CD4-positive, alpha-beta T cell treated with Interleukin-17A for 4 hours (primary cell): ENCODE results near the gene PEAK1.
"Not testable (repeated sequence)": the region's sequence is repeated elsewhere in the genome, so short reads cannot be mapped to it uniquely, and the experiment has no call there.

Experiments
- DNase-seq: peaks from one replicate; pipeline ENCODE4 v3.0.0-alpha.2; 2020; ENCODE audit warnings: mixed read lengths

The PEAK1 gene

DNA sequence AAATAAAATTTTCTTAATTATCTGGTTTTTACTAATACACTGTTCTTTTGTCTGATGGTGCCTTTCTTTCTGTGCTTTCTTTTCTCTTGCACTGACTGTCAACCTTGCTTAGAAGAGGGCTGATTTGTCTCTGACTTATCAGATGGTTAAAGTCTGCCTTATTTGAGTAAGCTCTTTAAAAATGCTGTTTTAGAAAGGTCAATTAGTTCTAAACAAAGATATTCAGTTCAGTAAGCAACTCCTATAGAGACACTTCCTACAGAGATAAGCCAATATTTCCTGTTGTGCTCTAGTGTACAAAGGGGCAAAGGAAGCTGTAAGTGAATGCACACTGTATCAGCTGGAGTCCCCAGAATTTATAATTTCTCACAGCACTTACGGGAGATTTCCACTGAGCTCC lies 195.6 kb downstream of the PEAK1 start:
- DNase-seq = no peak

DNA sequence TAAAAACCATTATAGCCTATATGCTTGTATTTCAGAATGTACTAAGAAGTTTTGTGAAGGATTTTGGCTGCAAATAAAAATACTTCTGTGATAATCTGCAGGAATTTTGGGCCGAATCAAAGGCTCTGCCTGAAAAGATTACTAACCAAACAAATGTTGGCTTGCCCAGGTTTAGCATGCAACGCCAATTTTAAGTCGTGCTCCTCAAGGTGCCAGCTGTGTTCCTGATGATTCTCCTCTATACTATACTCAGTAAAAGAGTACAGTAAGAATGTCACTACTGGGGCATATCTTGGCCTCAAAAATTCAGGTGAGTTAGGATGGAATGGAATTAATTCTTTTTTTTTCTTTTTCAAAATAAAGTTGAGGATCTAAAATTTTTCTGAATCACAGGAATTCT lies 198.2 kb downstream of the PEAK1 start:
- DNase-seq = no peak

DNA sequence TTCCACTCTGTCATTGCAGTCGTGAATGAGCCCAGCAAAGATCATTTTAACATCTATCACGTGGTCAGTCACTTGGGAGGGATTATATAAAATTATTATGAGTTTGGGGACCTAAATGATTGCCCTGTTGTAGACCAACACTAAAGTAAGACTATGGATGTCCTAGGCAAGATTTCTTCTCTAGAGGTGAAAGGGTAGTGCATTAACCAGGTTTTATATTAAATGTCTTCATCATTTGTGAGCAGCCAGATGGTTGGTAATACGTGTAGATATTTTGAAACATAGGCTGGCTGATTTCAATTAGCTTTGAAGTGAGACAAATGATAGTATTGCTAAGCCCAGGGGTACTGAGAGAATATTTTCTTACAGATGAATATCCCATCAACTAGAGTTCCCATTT lies 198.7 kb downstream of the PEAK1 start:
- no peak for DNase-seq

DNA sequence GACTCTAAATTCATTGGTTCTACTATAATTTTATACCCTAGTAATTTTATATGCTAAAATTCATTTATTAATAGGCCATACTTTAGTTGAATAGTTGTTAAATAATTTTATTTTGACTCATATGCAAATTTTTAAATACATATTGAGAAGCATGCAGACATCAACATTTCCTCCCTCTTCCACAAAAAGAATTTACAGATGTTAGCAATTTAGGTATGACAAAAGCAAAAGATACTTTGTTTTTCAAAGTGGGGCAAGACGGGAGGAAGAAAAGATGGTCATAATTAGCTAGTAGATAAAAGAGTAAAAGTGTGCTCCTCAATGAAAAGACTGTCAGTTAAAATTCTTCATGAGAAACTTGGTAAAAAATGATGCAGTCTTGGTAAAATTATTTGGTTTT lies 200.1 kb downstream of the PEAK1 start:
- no peak for DNase-seq

DNA sequence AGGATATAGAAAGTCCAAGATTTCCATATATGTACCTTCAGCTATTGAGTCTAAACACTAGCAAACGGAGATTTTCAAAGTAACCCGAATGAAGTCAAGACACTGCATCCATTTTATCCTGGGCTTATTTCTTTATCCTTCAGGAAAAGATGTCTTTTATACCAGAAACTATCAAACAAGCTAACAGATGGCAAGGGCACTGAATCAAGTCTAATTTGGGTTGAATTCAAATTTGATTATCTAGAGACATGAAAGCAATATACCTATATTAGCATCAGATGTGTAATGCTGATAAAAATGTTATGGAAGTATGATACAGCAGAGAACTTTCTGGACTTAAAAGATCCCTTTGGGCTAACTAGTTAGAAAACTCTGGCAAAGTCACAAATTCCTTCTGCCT lies 210.7 kb downstream of the PEAK1 start:
- DNase-seq = no peak

DNA sequence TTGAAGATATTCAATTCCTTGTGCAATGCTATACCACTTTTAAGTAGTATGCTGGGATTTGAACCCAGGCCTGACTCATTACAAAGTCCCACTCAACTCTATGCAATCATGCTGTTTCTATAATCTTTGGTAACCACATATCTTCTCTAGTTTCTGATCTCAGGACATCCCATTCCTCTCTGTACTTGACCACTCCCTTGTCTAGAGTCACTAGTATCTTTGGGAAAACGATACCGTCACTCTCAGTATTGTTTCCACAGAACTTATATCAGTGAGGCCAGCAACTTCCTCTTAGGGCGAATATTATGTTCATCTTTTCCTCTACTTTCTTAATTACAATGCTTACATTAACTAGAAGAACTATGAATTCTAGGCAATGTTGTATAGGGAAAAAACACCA lies 211.7 kb downstream of the PEAK1 start:
- no peak for DNase-seq

DNA sequence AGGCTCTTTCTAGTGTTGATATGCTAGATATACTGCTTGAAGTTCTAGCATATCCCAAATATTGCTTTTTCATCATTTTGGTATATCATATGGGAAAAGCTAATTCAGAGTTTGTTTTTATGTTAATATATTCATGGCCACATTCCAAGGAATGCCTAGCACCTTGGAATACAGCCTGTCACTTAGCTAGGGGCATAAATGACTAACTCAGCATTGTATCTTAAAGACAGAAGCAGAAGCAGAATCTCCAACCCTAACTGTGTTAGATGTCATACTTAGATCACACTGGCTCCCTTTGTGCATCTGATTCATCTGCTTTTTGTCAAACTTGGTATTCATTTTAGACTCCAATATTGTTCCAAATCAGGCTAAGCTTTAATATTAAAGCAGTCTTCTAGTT lies 218.2 kb downstream of the PEAK1 start:
- DNase-seq = no peak

DNA sequence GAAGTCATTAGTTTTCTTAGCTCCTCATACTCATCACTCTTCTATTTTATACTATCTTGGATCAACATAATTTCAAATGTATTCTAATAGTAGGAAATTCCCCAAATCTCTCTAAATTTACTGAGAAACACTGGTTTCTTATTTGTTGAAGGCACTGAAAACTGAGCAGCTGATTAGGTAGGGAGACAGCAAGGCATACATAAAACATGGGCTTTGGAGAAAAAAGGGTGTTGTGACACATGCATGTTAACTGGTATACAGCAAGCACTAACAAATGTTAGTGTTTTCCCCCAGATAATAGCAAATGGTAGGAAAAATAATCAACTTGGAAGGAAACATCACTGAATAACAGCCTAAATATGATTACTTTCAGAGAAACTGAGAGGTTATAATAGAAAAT lies 223.5 kb downstream of the PEAK1 start:
- DNase-seq = no peak

DNA sequence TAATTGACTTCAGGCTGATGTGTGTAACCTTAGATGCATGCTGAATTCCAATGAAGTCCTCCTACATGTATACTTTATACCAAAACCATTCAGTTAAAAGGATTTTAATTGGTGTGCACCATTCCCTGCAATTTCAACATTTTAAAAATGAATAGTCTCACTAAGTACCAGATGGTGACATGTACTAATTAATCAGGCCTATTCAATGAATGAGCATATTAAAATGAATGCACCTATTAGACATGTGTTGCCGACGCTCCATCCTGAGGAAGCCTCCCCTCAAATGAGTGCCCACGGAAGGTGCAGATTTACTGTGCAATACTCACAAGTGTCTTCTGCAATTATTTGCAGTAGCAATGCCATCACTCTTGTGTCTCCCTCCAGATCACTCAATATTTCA lies 224.3 kb downstream of the PEAK1 start:
- no peak for DNase-seq

DNA sequence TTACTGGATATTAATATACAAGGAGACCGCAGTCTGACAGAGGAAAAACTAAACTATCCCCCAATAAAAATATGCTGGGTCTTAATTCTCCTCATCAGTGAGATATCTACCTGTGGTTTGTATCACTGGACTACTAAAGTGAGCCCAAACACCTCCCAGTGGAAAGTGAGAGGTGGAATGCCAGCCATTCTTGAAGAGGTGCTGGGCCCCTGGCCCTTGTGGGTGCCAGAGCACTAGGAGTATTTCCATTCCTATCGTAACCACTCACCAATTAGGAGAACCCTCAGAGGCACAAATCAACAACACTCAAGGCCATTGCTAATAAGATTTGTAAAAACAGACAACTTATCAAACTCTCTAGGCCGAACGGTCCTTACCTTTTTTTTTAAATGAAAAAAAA lies 227.5 kb downstream of the PEAK1 start:
- no peak for DNase-seq

DNA sequence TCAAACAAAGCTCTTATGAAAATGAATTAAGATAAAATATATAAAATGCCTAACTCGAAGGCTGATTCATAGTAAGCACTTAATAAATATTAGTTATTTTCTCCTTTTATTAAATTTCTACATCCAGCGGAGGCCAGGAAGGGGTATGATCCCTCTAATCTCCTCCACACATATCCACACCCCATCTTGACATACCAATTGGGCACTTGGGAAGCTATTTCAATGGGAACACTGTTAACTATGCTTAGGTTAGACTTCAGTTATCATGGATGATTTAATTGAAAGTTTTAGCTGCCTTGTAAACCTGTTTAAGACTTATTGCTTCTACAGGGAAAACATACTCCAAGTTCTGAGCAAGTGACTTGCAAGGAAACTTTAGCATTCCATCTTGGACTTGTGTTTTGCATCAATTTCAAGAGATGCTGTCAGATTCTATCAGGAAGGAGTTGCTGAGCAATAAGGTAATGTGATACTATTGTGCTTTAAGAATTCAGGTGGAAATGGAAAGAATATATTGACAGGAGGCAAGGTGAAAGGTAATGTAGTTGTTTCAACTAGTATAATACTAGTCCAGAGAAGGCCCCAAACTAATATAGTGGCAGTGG lies 228.6 kb downstream of the PEAK1 start:
- no peak for DNase-seq

DNA sequence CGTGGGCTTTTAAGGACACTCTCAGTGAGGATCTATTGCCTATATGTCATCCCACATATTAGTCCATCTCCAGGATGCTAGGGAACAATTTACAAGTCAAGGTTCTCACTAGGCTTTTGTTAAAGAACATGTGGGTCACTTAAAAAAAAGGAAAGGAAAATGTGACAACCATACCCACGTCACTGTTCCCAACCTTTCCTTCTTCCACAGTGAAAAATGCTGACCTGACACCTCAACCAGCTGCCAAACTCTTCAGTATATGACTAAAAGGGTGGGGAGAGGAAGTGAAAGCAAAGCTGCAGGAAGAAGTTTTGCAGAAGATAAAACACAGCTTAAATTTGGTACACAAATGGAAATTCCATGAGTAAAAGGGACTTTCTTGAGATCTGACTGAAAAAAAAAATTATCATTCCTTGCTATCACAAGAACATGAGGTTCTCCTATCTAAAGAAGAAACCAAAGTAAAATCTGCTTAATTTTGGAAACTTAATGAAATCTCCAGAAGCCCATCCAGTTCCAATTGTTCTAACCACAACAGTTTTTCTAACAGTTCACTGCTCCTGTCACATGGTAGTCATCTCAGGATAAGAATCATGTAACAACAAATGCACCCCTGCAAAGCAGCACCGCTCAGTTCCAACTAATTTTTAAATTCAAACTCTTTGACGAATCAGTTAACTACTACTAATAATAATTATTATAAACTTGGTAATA lies 232.0 kb downstream of the PEAK1 start:
- no peak for DNase-seq

DNA sequence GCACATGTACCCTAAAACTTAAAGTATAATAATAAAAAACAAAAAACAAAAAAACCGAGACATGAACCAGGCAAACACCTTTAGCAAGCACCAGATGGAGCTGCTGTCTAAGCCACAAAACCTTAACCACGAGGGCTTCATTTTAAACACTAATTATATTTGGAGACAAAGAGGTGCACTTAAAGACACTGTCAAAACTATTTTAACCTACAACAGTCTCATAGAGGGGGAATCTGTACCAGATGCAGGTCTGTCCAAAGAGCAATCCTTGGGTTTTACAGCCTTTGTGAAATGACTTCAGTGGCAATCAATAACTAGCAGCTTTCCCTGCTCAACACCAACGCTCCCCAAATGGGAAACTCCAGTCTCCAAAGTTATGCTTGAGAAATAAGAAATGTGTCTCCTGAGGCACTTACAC lies 233.3 kb downstream of the PEAK1 start:
- DNase-seq = peak; percentile 11

DNA sequence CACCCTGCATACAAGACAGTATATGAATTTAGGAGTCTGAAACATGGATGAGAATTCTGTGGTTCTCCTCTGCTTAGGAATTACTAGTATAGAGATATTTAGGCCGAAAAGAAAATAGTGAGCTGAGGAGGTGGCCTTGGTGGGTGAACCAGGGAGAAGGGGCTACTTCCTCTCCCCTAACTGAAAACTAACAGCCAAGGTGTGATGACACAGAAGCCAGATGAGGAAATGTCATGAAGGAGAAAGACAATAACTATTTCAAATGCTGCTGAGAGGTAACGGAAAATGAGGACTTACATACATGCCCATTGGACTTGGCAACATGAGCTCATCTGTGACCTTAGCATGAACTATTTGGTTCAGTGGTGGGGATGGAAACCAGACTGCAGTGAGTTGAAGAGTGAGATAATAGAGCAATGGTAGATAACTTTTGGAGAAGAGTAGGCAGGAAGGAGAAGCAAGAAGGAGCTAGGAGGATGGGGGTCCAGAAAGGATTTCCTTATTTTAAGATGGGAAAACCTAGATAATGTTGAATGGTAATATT lies 234.6 kb downstream of the PEAK1 start:
- no peak for DNase-seq

DNA sequence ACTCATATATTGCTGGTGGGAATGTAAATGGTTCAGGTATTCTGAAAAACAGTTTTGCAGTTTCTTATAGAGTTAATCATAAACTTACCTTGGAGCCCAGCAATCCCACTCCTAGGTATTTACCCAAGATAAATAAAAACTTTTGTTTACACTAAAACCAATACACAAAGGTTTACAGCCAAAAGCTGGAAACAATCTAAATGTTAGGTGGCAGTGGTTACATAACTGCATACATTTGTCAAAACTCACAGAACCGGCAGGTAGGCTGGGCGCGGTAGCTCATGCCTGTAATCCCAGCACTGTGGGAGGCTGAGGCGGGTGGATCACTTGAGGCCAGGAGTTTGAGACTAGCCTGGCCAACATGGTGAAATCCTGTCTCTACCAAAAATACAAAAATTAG lies 235.6 kb downstream of the PEAK1 start:
- DNase-seq = not testable (repeated sequence)

DNA sequence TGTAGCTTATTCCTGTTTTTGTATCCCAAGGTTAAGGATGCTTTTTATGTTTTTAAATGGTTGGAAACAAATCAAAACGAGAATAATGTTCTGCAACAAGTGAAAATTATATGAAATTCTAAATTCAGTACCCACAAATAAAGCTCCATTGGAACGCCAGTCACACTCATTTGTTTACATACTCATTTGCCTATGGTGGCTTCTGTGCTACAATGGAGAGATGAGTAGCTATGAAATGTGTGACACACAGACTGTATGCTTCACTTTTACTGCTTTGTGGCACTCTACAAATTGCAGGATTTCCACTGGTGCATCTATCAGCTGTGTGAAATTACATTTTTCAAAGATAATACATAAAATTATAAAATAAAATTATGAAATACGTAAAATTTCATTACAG lies 236.8 kb downstream of the PEAK1 start:
- no peak for DNase-seq

DNA sequence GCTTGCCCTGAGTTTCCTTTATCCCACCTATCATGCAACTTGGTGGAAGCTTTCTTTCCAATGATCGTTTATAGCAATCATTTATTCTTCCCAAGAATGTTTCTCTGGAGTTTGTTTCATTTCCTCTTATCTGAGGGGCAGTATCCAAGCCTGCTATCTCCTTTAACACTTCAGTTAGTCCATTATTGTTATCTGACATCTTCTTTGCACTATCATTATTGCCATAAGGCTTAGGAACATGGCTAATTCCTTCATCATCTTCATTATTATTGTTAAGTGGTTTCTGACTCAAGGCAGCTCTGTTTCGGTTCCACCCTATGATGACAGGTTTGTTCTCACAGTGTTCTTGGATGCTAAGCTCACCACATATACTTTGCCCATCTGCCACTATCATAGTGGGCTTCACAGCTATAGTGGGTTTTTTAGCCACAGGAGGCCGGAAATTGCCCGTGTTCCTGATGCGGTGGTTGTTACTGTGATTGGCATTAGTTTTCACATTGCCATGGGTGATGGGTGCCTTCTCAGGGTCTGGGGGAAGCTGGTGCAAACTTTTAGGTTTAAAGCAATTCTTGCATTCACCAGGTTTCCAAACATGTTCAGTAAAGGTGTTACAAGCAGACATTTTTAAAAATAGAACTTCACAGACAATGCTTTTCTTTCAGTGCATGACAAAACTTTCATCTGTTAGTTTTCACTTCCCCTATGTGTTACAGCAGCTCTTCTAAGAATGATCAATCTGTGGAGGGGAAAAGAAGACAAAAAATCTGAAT lies 238.4 kb downstream of the PEAK1 start:
- DNase-seq = no peak

DNA sequence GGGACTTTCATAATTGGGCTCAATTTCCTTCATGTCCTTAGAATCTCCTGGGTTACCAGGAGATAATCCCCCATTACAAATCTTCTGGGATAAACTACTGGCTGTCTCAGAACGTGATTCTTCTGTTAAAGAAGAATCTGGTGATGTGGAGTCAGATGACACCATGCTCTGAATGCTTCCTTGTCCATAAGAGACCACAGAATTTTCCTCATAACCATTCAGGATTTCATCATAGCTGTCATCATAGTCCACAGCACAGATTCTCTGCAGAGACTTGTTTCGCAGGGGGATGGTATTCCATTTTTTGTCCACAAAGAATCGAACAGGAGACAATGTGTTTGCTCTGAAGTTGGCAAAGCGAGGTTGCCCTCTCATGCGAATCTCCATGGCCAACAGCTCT lies 239.1 kb downstream of the PEAK1 start:
- DNase-seq = no peak

DNA sequence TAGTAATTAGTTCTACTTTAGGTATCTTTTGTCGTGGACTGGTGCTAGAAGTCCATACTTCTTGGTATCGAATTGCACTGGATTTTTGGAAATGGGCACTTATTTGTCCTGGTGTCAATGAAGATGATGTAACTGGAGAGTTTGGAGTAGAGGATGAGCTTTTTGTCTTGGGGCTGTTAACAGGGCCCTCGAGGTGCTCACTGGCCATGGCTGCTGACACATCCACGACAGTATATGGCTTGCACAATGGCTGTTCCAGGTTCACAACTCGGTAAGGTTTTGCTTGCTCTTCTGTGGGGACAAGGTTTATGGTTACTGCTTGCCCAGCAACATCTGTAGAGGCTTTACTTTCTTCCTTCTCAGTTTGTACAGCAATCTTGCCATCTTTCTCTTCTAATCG lies 239.6 kb downstream of the PEAK1 start:
- no peak for DNase-seq

DNA sequence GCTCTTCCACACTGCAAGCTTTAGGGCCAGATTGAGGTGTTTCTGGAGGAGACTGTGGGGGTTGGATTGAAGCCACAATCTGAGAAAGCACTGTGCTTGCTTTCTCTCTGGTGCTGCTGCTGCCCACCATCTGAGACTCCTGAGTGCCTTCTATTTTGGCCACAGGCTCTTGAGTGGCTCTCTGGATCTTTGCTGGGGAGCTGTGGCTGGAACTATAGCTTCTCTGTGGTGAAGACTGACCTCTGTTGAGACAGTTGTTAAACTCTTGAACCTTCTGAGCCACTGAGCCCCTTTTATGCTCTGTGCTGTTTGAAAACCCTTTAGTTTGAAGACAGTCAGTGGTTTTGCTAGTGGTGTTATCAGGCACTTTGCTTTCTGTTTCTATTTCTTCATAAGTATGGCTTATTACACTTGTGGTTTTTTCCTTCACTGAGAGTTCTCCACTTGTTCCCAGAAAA lies 240.3 kb downstream of the PEAK1 start:
- peak; percentile 4 for DNase-seq

DNA sequence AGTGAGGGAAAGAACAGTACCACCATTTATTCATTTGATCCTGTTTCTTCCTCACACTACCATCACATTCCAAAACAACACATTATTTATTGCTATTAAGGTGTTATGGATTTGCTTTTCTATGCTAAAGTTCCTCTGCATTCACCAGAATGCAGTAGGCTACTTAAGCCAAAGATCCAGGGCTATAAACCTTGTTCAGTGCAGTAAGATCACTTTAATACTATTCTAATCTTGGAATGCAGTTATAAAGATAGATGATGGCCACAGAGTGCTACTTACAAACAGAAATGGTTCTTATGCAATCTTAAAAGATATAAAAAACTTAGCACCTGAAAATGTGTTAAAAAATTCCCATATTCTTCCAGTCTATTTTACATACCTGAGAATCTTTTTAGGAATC lies 241.5 kb downstream of the PEAK1 start:
- no peak for DNase-seq

DNA sequence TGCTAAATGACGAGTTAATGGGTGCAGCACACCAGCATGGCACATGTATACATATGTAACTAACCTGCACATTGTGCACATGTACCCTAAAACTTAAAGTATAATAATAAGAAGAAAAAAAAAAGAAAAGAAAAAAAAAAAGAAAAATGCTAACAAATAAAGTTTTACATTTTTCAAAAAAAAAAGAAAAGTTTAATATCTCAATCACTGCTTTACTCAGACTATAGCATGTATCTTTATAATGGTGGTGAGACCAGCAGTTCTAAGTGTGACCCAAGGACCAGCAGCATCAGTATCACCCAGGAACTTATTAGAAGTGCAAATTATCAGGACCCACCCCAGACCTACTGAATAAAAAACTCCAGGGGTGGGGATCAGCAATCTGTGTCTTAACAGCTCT lies 243.8 kb downstream of the PEAK1 start:
- not testable (repeated sequence) for DNase-seq

DNA sequence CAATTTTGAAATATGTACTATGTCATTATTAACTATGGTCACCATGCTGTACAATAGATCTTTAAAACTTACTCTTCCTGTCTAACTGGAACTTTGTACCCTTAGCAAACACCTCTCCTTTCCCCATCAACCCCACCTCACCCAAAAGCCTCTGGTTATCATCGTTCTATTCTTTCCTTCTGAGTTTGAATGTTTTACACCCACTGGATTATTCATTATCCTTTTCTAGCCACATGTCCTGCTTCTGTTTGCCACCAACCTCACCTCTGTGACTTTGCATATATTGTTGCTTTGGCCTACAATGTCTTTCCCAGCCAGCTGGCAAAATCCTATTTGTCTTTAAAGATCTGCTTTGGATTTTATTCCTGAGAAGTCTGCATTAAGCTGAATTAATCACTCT lies 246.4 kb downstream of the PEAK1 start:
- no peak for DNase-seq
